ENCODE results near the gene TMEM115. TPM values are rescaled to one million over a fixed set of nuclear protein-coding genes. Genes with fewer than 3 reads are reported as not detected.

Gene TMEM115
- total and polyA plus RNA-seq, 2 of the 4 experiments (the other 2 are of a cell fraction) = 35.3 to 47.3 TPM

DNA sequence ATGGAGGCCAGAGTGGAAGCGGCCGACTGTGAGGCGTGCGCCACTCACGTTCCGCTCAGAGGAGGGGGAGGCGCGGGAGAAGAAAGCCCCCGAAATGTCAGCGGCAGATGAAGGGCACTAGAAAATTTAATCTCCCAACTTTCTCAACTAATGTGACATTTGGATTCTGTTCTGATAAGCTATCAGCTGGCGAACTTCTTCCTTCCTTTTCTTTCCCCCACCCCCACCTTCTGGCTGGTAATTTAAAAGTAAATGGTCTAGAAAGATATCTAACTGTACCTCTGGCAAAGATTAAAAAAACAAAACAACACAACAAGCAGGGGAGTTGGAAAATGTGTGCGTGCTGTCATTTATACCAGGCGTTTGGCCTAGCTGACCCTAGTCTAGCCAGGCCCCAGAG, 26.4 kb upstream of the TMEM115 start:
- WGBS, 2 experiments (ENCODE audit: extremely low coverage in 2 of 2, insufficient read length in 1 of 2) = no CpG with 5 or more reads among the region's 13 CpGs
- Histone ChIP-seq H3K56ac (ENCODE audit: extremely low read depth, insufficient read depth, low read length) (no peak overlapping the region), H3K36me3 (ENCODE audit: control insufficient read depth, insufficient read depth, low read length) (no peaks in the 10 kb centered on the region), H3K4ac (ENCODE audit: low read depth, low read length) (no peak overlapping the region), H4K5ac (ENCODE audit: low read depth, low read length) (no peak overlapping the region), H2BK120ac (ENCODE audit: low read depth, low read length) (no peak overlapping the region), H3K4me3 (ENCODE audit: insufficient read depth, low read depth, low read length) (no peak overlapping the region), H3K4me2 (ENCODE audit: low read depth, low read length) (no peak overlapping the region), H3K18ac (ENCODE audit: low read depth, low read length) (no peak overlapping the region), H3K27ac (ENCODE audit: insufficient read depth, low read length) (no peak overlapping the region), H3K9me3 (ENCODE audit: control insufficient read depth, insufficient read depth, low read length) (no peaks in the 10 kb centered on the region), H2BK20ac (ENCODE audit: low read depth, low read length) (no peak overlapping the region), H3K79me1 (ENCODE audit: low read depth in 1 of 2, low read length in 2 of 2) (no peaks in the 10 kb centered on the region), H2AFZ (replicated peaks; ENCODE audit: low read length, poor library complexity) (no peak overlapping the region), H3K9me1 (ENCODE audit: insufficient read depth, low read length) (no peaks in the 10 kb centered on the region), H2BK15ac (ENCODE audit: low read depth, low read length) (no peak overlapping the region), H2AK5ac (ENCODE audit: low read depth, low read length) (no peak overlapping the region), H3K4me1 (ENCODE audit: control insufficient read depth, insufficient read depth, low read length) (no peaks in the 10 kb centered on the region), H4K91ac (ENCODE audit: insufficient read depth, low read depth, low read length) (no peak overlapping the region), H4K8ac (ENCODE audit: low read depth in 2 of 2, low read length in 2 of 2) (no peak overlapping the region), H3K9ac (ENCODE audit: low read depth, low read length) (no peak overlapping the region), H2AK9ac (replicated peaks; ENCODE audit: low read depth, low read length, poor library complexity) (no peak overlapping the region), H3K23ac (ENCODE audit: low read depth, low read length) (no peak overlapping the region), H2BK5ac (ENCODE audit: low read depth, low read length, poor library complexity, severe bottlenecking) (no peak overlapping the region), H3K14ac (replicated peaks; ENCODE audit: low read depth, low read length) (no peak overlapping the region), H3K27me3 (ENCODE audit: control insufficient read depth, insufficient read depth, low read length) (peaks cover 56% of the 10 kb centered on the region), H4K20me1 (ENCODE audit: insufficient read depth, low read length) (no peaks in the 10 kb centered on the region)
- ChIA-PET POLR2A (ENCODE audit: unreplicated experiment) (no interaction called here), CTCF (no interaction called here)
- TF ChIP-seq CHD1 (IDR thresholded peaks at IDR 0.05; ENCODE audit: low read depth, low read length) (no peak), SMC3 (IDR thresholded peaks at IDR 0.05; ENCODE audit: low read depth, low read length) (no peak), RFX5 (IDR thresholded peaks at IDR 0.05; ENCODE audit: low read depth, low read length) (no peak), MXI1 (IDR thresholded peaks at IDR 0.05; ENCODE audit: borderline replicate concordance, low read depth, low read length) (no peak), RCOR1 (IDR thresholded peaks at IDR 0.05; ENCODE audit: insufficient replicate concordance, low read length) (no peak), FOS (IDR thresholded peaks at IDR 0.05; ENCODE audit: low read depth, low read length) (no peak), BHLHE40 (IDR thresholded peaks at IDR 0.05; ENCODE audit: low read depth, low read length) (no peak), MAFK (IDR thresholded peaks at IDR 0.05; ENCODE audit: low read depth, low read length) (no peak)
- TF ChIP-seq, protein P1, sequence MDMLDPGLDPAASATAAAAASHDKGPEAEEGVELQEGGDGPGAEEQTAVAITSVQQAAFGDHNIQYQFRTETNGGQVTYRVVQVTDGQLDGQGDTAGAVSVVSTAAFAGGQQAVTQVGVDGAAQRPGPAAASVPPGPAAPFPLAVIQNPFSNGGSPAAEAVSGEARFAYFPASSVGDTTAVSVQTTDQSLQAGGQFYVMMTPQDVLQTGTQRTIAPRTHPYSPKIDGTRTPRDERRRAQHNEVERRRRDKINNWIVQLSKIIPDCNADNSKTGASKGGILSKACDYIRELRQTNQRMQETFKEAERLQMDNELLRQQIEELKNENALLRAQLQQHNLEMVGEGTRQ (IDR thresholded peaks at IDR 0.05; ENCODE audit: low read depth, low read length) = no peak
- in situ Hi-C loops (cut with MboI; ENCODE audit: low sequenced_read_pairs) (no loop called here), dilution Hi-C loops (cut with HindIII; ENCODE audit: low sequenced_read_pairs, unreplicated experiment) (no loop called here), intact Hi-C loops (cut with micrococcal nuclease) (no loop called here)
- DNase-seq (no peak), ATAC-seq (ENCODE audit: low read depth) (no peak)
- no TSS peak for BruUV-seq (replicated peaks)
